Effector memory CD8-positive, alpha-beta T cell (primary cell): ENCODE measurements around the gene PALD1.

Experiments used
- ATAC-seq: fragments of 150-1000 bp; cut with Tn5 transposase; replicated peaks from 2 replicates; pipeline ENCODE4 v1.10.0; 2021; ENCODE audit warnings: mild to moderate bottlenecking, moderate library complexity
- DNase-seq, 3 experiments: peaks; one replicate each; pipeline ENCODE4 v3.0.0; 2021
- H3K27ac Mint-ChIP-seq, 2 donors: one replicate each; pipeline ENCODE4 v1.8.0; 2022; ENCODE audit warnings: mild to moderate bottlenecking in 2 of 2, mixed read lengths in 2 of 2, moderate library complexity in 2 of 2
- H3K27me3 Mint-ChIP-seq, 2 donors: one replicate each; pipeline ENCODE4 v1.8.0; 2022; ENCODE audit warnings: mixed read lengths in 2 of 2
- H3K36me3 Mint-ChIP-seq: one replicate; pipeline ENCODE4 v1.8.0; 2022; ENCODE audit warnings: mild to moderate bottlenecking, moderate library complexity, mixed read lengths; ENCODE audit not compliant: insufficient read depth
- H3K4me1 Mint-ChIP-seq, 2 donors: one replicate each; pipeline ENCODE4 v1.8.0; 2022; ENCODE audit warnings: low read depth in 2 of 2, mixed read lengths in 2 of 2
- H3K4me3 Mint-ChIP-seq, 2 donors: one replicate each; pipeline ENCODE4 v1.8.0; 2022; ENCODE audit warnings: mild to moderate bottlenecking in 2 of 2, mixed read lengths in 2 of 2, moderate library complexity in 2 of 2
- H3K9me3 Mint-ChIP-seq, 2 donors: one replicate each; pipeline ENCODE4 v1.8.0; 2022; ENCODE audit warnings: mixed read lengths in 2 of 2

The PALD1 gene

GRCh38 chr10:70496341-70497119 is 18.0 kb downstream of the PALD1 start:
- H3K9me3 Mint-ChIP-seq = no peaks in the 10 kb centered on the region
- ATAC-seq (no peak), DNase-seq (no peak)
- H3K27ac Mint-ChIP-seq = no peak overlapping the region
- H3K4me1 Mint-ChIP-seq = peaks cover 14 to 18% of the 10 kb centered on the region in 2 donors
- H3K4me3 Mint-ChIP-seq = no peak overlapping the region
- no peaks in the 10 kb centered on the region for H3K36me3 Mint-ChIP-seq
- peaks cover 34 to 51% of the 10 kb centered on the region in 2 donors for H3K27me3 Mint-ChIP-seq

DNA sequence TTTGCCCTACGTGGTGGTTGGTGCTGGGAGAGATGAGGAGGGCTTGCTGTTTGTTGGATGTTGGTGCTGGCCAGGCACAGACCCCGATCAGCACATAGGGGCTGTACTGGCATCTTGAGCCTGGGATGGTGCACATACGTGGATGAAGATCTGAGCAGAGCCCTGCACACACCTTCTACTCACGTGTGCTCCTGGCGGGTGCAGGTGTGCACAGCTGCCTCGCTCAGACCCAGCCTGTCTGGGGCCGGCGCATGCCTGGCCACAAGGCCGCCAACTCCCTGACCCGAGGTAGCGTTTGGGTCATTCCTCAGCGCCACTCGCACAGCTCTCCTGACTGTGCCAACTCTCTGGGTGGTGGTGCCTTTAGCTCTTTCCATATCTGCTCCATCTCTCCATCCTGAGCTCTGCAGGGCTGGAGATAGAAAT is 18.6 kb downstream of the PALD1 start:
- Mint-ChIP-seq H3K9me3 (no peaks in the 10 kb centered on the region), H3K36me3 (no peaks in the 10 kb centered on the region), H3K4me1 (peaks cover 14 to 18% of the 10 kb centered on the region in 2 donors), H3K27ac (no peak overlapping the region), H3K27me3 (peaks cover 34 to 51% of the 10 kb centered on the region in 2 donors), H3K4me3 (no peak overlapping the region)
- no peak for DNase-seq
- ATAC-seq = no peak

DNA sequence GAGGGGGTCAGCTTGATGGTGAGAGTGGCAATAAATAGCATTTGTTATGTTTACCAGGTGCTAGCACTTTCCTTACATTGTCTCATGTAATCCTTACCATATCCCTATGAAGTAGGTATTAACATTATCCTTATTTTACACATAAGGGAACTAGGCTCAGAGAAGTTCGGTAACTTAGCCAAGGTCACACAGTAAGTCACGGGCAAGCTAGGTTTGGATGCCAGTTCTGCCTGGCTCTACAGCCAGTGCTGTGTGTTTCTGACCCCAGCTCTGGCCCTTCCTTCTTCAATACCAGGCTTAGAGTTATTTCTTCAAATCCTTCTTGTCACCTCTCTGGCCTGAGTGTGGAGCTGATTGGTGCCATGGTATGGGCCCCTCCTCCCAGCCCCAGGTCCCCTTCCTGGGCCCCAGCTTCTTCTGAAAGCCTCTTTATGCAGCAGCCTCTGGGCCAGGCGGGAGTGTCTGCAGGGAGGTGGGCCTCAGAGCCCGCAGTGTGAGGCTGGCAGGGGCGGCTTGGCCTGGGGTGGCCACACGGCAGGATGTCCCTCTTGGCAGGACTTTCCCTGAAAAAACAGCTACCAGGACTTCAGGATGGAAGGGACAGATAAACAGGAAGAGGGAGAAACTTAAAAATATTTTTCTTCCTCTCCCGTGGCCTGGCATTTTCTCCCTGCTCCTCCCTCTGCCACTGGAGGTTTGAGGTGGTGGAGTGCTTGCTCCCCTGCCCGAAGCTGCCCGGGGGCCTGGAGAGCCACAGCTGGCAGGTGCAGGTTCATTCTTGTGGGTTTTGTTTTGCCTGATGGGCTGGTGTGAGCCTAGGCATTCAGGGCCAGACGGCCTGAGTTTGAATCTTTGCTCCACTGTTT is 20.6 kb downstream of the PALD1 start:
- no peak overlapping the region for H3K27ac Mint-ChIP-seq

DNA sequence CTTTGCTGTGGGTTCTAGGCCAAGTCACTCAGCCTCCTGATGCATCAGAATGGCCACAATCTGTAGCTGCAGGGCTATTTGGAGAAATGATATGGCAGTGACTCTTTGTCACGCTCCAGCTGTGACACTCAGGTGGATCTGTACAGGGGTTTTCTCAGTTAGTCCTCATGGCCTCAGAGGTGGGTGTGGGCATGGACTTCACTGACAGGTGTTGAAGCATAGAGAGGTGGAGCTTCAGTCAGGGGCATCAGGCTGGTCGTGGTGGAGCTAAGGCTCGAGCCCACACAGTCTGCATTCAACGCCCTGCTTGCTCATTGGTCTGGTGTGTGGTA is 21.2 kb downstream of the PALD1 start:
- H3K4me1 Mint-ChIP-seq = peaks cover 3 to 4% of the 10 kb centered on the region in 2 donors
- DNase-seq = no peak

More for the DNA sequence above, 20.6 kb downstream of the PALD1 start:
- H3K27me3 Mint-ChIP-seq = peaks cover 21 to 45% of the 10 kb centered on the region in 2 donors
- H3K9me3 Mint-ChIP-seq = no peaks in the 10 kb centered on the region
- H3K4me1 Mint-ChIP-seq = peaks cover 9 to 10% of the 10 kb centered on the region in 2 donors
- ATAC-seq = no peak
- H3K36me3 Mint-ChIP-seq = no peaks in the 10 kb centered on the region
- DNase-seq = no peak
- H3K4me3 Mint-ChIP-seq = no peak overlapping the region

DNA sequence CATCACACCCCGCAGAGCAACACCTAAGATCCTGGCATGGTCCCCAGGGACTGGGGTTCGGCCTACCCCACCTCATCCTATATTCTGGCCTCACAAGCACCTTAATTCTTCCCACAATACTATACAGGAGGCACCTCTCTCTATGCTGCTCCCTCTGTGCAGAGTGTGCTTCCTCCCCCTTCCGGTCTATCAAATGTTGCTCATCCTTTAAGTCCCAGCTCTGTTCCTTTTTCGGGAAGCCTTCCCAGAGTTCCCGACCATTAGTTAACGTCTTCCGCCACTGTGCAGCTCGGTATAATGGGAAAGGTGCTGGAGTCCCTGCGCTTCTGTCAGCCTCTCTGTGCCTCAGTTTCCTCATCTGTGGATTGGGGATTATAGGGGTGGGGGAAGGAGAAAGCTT is 21.8 kb downstream of the PALD1 start:
- H3K9me3 Mint-ChIP-seq = no peaks in the 10 kb centered on the region
- no peak for ATAC-seq
- H3K4me3 Mint-ChIP-seq = no peak overlapping the region
- H3K27ac Mint-ChIP-seq = no peak overlapping the region
- no peaks in the 10 kb centered on the region for H3K36me3 Mint-ChIP-seq
- H3K27me3 Mint-ChIP-seq = peaks cover 9 to 34% of the 10 kb centered on the region in 2 donors
- no peaks in the 10 kb centered on the region for H3K4me1 Mint-ChIP-seq
- no peak for DNase-seq

More for the DNA sequence above, 21.2 kb downstream of the PALD1 start:
- H3K27ac Mint-ChIP-seq = no peak overlapping the region
- no peaks in the 10 kb centered on the region for H3K36me3 Mint-ChIP-seq
- no peak overlapping the region for H3K4me3 Mint-ChIP-seq
- H3K9me3 Mint-ChIP-seq = no peaks in the 10 kb centered on the region
- H3K27me3 Mint-ChIP-seq = peaks cover 15 to 39% of the 10 kb centered on the region in 2 donors
- ATAC-seq = no peak

GRCh38 chr10:70500812-70501301 is 22.3 kb downstream of the PALD1 start:
- H3K27ac Mint-ChIP-seq = no peak overlapping the region
- no peaks in the 10 kb centered on the region for H3K4me1 Mint-ChIP-seq
- ATAC-seq = no peak
- H3K9me3 Mint-ChIP-seq = no peaks in the 10 kb centered on the region
- no peak for DNase-seq
- peaks cover 5 to 29% of the 10 kb centered on the region in 2 donors for H3K27me3 Mint-ChIP-seq
- H3K4me3 Mint-ChIP-seq = no peak overlapping the region
- H3K36me3 Mint-ChIP-seq = no peaks in the 10 kb centered on the region

- H3K36me3 Mint-ChIP-seq = no peaks in the 10 kb centered on the region
- no peak overlapping the region for H3K4me3 Mint-ChIP-seq
- DNase-seq = no peak
- H3K4me1 Mint-ChIP-seq = no peaks in the 10 kb centered on the region
- no peak overlapping the region for H3K27ac Mint-ChIP-seq
- H3K27me3 Mint-ChIP-seq = peaks cover 0 to 13% of the 10 kb centered on the region in 2 donors
- no peak for ATAC-seq
- no peaks in the 10 kb centered on the region for H3K9me3 Mint-ChIP-seq
These were observed 23.8 kb downstream of the PALD1 start for GRCh38 chr10:70502406-70502805.

DNA sequence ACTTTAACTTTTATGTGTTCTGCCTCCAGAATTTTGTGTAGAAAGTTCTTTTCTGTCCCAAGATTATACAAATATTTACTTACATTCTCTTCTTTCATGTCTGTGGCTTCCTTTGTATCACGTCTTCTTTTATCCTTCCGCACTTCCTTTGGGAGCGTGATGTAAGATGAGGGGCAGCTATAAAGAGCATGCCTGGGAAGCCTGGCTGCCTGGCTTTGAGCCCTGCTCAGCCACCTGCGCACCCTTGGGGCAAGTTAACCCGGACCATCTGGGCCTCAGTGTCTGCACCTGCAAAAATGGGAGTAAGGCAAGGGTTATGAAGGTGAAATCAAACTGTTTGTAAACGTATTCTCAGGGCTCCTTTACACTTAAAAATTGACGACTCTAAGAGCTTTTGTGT is 25.2 kb downstream of the PALD1 start:
- ATAC-seq (no peak), DNase-seq (no peak)
- Mint-ChIP-seq H3K27ac (no peak overlapping the region), H3K36me3 (no peaks in the 10 kb centered on the region), H3K9me3 (no peaks in the 10 kb centered on the region), H3K4me1 (no peaks in the 10 kb centered on the region), H3K4me3 (no peak overlapping the region), H3K27me3 (peaks cover 0 to 7% of the 10 kb centered on the region in 2 donors)

DNA sequence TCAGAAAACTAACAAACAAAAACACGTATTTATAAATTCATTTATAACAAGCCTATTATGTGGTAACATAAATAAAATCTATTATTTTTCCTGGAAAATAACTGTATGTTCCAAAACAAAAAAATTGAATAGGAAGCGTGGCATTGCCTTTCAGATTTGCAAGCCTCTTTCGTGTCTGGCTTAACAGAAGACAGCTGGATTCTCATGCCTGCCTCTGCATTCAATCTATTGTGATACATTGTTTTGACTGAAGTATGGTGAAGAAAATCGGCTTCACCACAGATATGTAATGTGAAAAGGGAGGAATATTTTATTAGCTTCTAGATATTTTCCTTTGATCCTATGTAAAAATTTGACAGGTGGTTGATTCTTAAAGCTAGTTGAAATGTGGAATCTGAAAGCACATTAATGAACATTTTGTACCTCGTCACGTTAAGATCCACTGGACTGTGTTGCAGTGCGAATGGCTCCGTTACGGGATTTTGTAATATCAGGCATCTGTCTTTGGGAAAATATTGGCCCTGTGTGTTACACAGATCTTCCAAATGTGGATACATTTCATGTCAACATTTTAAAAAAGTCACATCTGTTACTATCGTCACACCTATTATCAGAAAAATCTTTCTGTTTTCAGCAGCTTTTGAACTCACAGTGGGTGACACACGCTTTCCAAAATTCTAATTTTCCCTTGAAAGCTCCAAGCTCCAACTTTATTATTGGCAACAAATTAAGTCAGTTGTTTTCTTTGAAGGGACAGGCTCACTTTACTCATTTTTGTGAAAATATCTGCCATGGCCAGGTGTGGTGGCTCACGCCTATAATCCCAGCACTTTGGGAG is 26.2 kb downstream of the PALD1 start:
- ATAC-seq = no peak

GRCh38 chr10:70505908-70506307 is 27.3 kb downstream of the PALD1 start:
- Mint-ChIP-seq H3K27me3 (peaks cover 0 to 26% of the 10 kb centered on the region in 2 donors), H3K9me3 (no peaks in the 10 kb centered on the region), H3K4me3 (no peak overlapping the region), H3K36me3 (no peaks in the 10 kb centered on the region), H3K4me1 (no peaks in the 10 kb centered on the region), H3K27ac (no peak overlapping the region)
- no peak for ATAC-seq
- no peak for DNase-seq

More for the DNA sequence above, 26.2 kb downstream of the PALD1 start:
- Mint-ChIP-seq H3K36me3 (no peaks in the 10 kb centered on the region), H3K9me3 (no peaks in the 10 kb centered on the region), H3K4me1 (no peaks in the 10 kb centered on the region), H3K27me3 (peaks cover 0 to 17% of the 10 kb centered on the region in 2 donors), H3K4me3 (no peak overlapping the region), H3K27ac (no peak overlapping the region)
- DNase-seq = no peak

DNA sequence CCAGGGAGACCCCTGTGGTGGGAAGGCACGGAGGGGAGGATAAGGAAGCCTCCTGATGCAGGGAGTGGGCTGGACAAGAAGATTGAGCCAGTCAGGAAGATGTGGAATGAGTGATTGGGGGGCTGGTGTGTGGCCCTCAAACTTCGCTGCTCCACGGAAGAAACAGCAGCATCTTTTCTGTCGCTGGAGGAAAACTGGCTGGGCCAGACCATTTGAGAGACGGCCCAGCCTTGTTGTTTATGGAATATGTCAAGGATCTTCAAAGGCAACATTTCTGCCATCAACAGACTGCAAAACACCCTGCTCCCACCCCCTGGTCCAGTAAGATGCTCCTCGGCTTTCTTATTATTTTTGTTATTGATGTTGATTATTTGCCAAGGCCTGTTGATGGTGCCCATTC is 29.4 kb downstream of the PALD1 start:
- no peak overlapping the region for H3K27ac Mint-ChIP-seq
- no peaks in the 10 kb centered on the region for H3K4me1 Mint-ChIP-seq
- H3K9me3 Mint-ChIP-seq = no peaks in the 10 kb centered on the region
- H3K27me3 Mint-ChIP-seq = peaks cover 0 to 42% of the 10 kb centered on the region in 2 donors
- no peak for DNase-seq
- no peak for ATAC-seq
- H3K36me3 Mint-ChIP-seq = no peaks in the 10 kb centered on the region
- H3K4me3 Mint-ChIP-seq = no peak overlapping the region

DNA sequence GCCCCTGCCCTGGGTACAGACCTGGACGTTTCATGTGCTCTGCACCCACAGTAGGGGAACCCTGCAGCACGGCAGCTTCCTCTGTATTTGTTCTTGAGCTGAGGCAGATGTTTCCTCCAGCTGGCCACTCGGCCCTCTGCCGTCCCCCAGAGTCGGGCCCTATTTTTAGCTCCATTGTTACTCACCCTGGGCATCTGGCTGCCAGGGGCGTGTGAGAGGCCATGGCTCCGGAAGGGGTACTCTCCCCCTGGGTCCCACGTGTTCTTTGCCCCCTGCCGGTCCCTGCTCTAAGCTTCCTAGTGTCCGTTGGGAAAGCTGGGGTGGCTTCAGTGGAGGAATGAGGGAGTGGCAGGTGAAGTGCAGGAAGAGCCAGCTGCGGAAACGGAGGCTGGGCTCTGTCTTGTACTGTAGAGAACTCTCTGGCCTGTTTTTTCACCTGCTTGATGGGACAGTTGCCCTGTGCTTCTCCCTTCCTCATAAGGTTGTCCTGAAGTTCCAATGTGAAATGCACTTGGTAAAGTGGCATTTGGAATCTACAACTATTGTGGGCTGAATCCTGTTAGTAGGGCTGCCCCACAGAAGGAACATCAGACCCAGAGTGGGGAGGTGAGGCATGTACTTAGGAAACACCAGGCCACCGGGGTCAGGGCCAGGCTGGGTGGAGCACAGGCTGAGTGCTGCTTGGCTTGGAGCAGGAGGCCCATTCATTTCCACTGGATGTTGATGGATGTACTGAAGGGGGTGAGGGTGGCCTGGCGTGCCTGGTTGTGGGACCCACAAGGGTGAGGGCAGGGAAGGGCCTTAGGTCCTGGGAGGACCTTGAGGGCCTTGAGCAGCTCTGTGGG is 30.6 kb downstream of the PALD1 start:
- DNase-seq (no peak), ATAC-seq (no peak)
- Mint-ChIP-seq H3K27ac (peak overlapping the region in 1 of 2 donors; percentile 20), H3K4me1 (no peaks in the 10 kb centered on the region), H3K9me3 (no peaks in the 10 kb centered on the region), H3K4me3 (no peak overlapping the region), H3K36me3 (no peaks in the 10 kb centered on the region), H3K27me3 (peaks cover 0 to 45% of the 10 kb centered on the region in 2 donors)
